Stimulated activated CD4-positive, alpha-beta T cell treated with anti-CD3 and anti-CD28 coated beads, Interleukin-1b, Interleukin-23, amount 100 ng/mL, for 24 hours (primary cell): ENCODE results near the gene MIA2.

Source experiments
- DNase-seq, 4 experiments: peaks; one replicate each; pipeline ENCODE4 v3.0.0-alpha.2; 2020; ENCODE audit warnings: low read depth in 4 of 4, low spot score in 1 of 4

Gene MIA2

DNA sequence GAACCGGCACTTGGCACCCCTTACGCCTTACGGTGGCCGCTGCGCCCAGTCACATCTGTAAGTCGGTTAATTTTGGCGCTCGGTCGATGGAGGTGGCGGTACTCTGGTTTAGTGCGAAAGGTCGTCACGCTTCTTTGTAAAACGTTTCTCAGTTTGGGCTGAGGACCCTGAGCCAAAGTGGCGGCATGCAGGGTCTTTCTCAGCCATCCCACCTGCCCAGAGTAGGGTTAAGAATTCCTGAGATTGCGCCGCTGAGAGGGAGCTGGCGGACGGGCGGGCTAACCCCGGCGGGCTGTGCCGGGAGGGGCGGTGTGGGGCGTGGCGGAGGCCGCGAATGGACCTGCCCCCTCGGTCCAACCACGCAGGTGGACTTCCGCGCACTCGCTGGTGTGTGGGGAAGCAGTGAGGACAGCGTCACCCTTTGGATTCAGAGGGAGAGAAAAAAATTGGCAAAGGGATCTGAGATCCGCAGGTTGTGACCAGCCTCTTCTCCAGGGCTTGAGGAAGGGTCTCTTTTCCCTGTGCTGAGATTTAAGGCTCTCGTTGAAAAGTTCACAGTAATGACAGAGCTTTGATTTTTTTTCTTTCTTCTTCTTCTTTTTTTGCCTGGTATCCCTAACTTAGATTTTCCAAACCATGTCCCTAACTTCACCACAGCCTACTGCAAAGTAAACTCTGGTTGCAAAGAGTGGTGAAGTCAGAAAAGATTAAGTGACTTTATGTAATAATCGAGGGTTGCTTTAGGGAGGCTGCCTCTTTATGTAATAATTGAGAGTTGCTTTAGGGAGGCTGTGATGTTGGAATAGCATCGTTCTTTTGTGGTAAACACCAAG, 199.1 kb downstream of the MIA2 start:
- peak in 3 of 4 experiments; percentile 41 to 72 (median 47) for DNase-seq

DNA sequence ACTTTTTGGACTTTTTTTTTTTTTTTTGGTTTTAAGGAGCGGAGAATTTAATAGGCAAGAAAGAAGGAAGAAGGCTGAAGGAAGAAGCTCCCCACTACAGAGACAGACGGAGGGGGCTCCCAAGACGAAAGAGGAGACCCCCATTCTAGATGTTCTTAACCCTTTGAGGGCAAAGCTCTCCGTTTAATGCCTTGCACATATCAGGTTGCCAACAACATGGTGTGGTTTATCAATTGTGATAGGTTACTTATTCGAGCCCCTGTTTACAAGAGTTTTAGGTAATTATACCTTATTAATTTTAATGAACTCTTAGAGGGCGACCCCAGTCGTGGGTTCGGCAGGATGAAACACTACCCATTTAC, 199.7 kb downstream of the MIA2 start:
- DNase-seq: no peak

DNA sequence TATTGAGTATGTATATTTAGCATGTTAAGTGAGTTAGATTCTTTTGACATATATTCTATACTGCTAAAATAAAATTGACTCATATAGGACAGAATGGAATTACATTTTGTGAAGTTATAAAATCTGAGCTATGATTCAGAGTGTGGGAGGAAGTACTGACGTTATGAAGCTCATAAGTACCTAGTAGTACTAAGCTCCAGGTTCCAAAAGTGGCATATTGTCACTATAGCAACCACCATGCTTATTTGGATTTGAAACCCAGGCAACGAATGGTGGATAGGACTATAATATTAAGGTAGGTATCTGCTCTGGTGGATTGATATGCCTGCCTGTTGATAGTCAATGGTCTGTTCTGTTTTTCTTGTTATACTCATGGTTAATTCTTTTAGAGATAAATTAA, 200.7 kb downstream of the MIA2 start:
- DNase-seq: no peak

DNA sequence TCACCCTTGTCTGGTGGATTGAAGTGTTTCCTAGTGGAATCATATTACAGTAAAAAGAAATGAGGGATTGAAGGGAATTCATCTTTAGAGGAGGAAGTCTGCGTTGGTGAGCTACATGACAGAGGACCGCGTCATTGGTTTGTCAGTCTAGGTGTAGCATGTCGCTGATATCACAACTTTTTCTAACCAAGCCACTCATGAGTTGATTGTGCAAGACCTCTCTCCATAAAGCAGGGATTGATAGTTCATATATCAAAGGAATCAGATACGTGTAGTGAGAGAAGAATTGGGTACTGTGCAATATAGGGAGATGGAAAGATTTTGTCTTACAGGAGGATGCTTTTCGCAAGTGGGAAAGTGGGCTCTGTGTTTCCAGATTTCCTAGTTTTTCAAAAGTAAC, 201.5 kb downstream of the MIA2 start:
- DNase-seq: no peak
